ENCODE data around the gene ZMIZ1.

ZMIZ1 gene

GRCh38 chr10:79082631-79083596 lies 14.1 kb downstream of the ZMIZ1 start:
- no peak for DNase-seq

- DNase-seq: no peak
Measured at GRCh38 chr10:79084012-79084971, 15.5 kb downstream of the ZMIZ1 start.

GRCh38 chr10:79084972-79085597 lies 16.3 kb downstream of the ZMIZ1 start:
- DNase-seq: no peak

- no peak for DNase-seq
Measured at GRCh38 chr10:79086822-79087221, 18.1 kb downstream of the ZMIZ1 start.

GRCh38 chr10:79087721-79088120 lies 19.0 kb downstream of the ZMIZ1 start:
- DNase-seq: no peak

GRCh38 chr10:79088176-79088575 lies 19.4 kb downstream of the ZMIZ1 start:
- DNase-seq: no peak

GRCh38 chr10:79088613-79089355 lies 20.0 kb downstream of the ZMIZ1 start:
- DNase-seq: no peak

GRCh38 chr10:79089632-79090031 lies 20.9 kb downstream of the ZMIZ1 start:
- DNase-seq: no peak

GRCh38 chr10:79090134-79090803 lies 21.5 kb downstream of the ZMIZ1 start:
- DNase-seq: no peak

- DNase-seq: no peak
Measured at GRCh38 chr10:79092292-79092896, 23.6 kb downstream of the ZMIZ1 start.

- no peak for DNase-seq
Measured at GRCh38 chr10:79093658-79094411, 25.1 kb downstream of the ZMIZ1 start.

GRCh38 chr10:79094412-79095175 lies 25.8 kb downstream of the ZMIZ1 start:
- DNase-seq: no peak

GRCh38 chr10:79095316-79095715 lies 26.6 kb downstream of the ZMIZ1 start:
- DNase-seq: no peak

- DNase-seq: no peak
Measured at GRCh38 chr10:79096514-79096913, 27.7 kb downstream of the ZMIZ1 start.

- no peak for DNase-seq
Measured at GRCh38 chr10:79097021-79097872, 28.5 kb downstream of the ZMIZ1 start.

GRCh38 chr10:79098061-79098460 lies 29.3 kb downstream of the ZMIZ1 start:
- DNase-seq: no peak

- no peak for DNase-seq
Measured at GRCh38 chr10:79098596-79099015, 29.8 kb downstream of the ZMIZ1 start.

GRCh38 chr10:79099898-79100448 lies 31.2 kb downstream of the ZMIZ1 start:
- no peak for DNase-seq

All from activated CD4-positive, alpha-beta T cell treated with anti-CD3 and anti-CD28 coated beads for 1 hour (primary cell).